NCI-H146 treated with DMSO at 0.1 percent for 48 hours (cell line): ENCODE data around the gene PER3.
A peak's percentile ranks its signal among the peaks of the same experiment; 100 is the strongest.

Experiments
- DNase-seq: peaks from one replicate; lab custom pipeline; 2025; ENCODE audit not compliant: unreplicated experiment; lab: John Stamatoyannopoulos, UW

Gene PER3

GRCh38 chr1:7783826-7784491, at the start of gene PER3:
TSS of gene PER3 (plus strand) at chr1:7784291. CDS start at chr1:7784878, 587 bp downstream.
- DNase-seq, result peak; percentile 74

DNA sequence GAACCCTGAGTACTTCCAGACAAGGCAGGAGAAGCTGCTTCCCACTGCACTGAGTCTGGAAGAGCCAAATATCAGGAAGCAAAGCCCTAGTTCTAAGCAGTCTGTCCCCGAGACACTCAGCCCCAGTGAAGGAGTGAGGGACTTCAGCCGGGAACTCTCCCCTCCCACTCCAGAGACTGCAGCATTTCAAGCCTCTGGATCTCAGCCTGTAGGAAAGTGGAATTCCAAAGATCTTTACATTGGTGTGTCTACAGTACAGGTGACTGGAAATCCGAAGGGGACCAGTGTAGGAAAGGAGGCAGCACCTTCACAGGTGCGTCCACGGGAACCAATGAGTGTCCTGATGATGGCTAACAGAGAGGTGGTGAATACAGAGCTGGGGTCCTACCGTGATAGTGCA, 46.0 kb upstream of the PER3 start:
- no peak for DNase-seq

DNA sequence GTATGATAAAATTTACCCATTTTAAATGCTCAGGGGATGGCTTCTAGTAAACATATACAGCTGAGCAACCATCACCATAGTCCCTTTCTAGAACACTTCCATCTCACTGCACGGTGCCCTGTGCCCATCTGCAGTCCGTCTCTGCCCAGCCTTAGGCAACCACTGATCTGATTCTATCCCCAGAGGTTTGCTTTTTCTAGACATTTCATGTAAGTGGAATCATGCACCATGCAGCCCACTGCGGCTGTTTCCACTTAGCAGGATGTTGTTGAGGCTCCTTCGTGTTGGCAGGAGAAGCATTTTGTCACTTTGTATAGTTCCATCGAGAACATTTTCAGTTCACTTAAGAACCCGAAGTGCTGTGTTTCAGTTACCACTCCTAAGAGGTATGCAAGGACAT, 40.7 kb upstream of the PER3 start:
- DNase-seq, result no peak

DNA sequence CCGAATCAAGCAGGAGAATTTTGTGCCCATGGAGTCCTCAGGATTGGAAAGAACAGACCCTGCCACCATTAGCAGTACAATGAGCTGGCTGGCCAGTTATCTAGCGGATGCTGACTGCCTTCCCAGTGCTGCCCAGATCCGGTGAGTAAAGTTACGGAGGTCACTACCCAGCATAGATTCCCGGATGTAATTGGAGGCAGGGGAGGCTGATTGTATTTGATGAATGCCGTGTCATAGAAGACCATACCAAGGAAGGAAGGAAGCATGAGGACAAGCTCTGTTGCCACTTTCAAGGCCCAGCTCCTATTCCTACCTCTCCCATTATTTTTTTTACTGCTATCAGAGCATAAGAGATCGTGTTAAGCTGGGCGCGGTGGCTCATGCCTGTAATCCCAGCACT, 39.2 kb upstream of the PER3 start:
- DNase-seq, result no peak

DNA sequence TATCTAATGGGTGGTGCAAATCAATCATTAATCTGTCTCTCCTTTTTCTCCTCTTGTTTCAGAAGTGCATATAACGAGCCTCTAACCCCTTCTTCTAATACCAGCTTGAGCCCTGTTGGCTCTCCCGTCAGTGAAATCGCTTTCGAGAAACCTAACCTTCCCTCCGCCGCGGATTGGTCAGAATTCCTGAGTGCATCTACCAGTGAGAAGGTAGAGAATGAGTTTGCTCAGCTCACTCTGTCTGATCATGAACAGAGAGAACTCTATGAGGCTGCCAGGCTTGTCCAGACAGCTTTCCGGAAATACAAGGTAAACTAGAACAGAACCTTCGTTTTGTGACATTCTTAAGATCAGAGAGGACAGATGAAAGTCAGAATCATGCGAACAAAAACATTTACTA, 38.3 kb upstream of the PER3 start:
- no peak for DNase-seq

DNA sequence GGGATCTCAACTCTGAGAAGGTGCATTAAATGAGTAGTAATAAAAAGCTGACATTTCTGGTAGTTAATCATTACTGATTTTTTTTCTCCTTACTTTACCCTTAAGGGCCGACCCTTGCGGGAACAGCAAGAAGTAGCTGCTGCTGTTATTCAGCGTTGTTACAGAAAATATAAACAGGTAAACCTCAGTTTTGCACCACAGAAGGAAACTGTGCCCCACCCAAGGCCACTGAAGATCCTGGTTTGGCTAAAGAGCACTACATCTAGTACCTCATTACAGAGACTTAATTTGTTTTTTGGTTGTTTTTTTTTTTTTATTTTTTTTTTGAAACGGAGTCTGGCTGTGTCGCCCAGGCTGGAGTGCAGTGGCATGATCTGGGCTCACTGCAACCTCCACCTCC, 36.5 kb upstream of the PER3 start:
- no peak for DNase-seq

DNA sequence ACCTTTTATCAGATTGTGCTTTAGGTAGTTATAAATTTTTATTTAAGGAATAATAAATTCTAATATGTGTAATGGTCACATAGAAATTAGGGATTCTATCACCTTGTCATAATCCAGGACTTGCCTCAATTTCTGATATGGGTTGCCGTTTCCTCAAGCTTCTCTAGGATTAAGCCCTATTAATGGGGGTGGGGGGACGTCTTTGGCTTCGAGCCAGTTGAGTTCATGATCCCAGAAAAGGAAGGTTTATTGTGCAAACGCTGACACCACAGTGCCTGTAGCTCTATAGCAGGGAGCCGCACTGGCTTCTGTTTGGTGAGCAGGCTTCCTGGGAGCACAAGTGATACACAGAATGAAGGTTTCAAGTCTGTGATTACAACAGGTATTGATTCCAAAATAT, 35.0 kb upstream of the PER3 start:
- DNase-seq, result no peak

DNA sequence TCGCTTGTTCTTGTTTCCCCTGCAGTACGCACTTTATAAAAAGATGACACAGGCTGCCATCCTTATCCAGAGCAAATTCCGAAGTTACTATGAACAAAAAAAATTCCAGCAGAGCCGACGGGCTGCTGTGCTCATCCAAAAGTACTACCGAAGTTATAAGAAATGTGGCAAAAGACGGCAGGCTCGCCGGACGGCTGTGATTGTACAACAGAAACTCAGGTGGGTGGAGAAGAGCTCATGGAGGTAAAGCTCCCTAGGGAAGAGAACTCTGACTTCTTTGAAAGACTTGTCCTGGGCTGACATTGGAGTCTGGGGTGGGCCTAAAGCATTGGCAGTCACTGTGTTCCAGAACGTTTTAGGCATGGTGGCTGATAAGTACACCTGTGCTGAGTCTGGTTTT, 32.9 kb upstream of the PER3 start:
- DNase-seq, result no peak

DNA sequence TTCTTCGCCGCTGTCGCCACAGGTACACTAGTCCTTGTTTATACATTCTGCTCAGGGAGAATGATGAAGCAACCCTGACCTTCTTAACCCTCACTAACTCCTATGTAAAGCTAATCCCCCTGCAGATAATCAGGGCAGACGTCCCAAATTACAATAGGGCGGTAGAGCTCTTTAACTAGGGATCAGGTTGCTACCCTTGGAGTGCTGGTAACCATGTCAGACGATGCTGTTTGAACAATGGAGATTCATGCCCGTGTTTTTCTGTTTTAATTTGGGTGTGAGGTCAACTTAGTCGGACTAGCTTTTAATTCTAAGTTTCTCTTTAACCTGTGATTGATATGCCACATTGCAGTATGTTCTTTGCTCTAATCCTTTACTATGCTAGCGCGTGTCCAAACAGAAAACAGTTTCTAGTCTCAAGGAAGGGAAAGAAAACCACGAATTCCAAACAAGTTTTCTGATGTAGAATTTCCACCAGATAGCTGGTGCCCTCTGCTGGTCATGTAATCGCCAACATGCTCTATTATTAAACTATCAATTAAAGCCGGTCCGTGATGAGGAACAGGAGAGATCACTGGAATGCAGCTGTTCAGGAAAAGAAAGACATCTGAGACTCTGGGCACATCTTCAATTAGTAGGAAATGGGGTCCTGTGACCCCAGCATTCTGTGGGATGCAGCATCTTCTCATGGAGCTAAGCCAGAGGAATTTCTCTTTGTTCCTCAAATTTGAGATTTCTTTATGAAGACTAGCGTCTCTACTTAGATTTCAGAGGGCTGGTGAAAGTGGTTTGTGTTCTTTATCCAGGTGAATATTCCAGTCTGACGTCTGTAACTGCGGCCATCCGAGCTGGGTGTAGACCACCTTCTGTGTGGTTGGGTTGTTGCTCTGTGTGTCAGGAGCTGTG, 31.3 kb upstream of the PER3 start:
- DNase-seq, result peak; percentile 62

GRCh38 chr1:7753641-7754040, 30.4 kb upstream of the PER3 start:
- no peak for DNase-seq

GRCh38 chr1:7754234-7754633, 29.9 kb upstream of the PER3 start:
- no peak for DNase-seq

- no peak for DNase-seq
Observed at GRCh38 chr1:7755448-7755847, 28.6 kb upstream of the PER3 start.

GRCh38 chr1:7760245-7760644, 23.8 kb upstream of the PER3 start:
- no peak for DNase-seq

- DNase-seq, result no peak
Observed at GRCh38 chr1:7761103-7761502, 23.0 kb upstream of the PER3 start.

- no peak for DNase-seq
Observed at GRCh38 chr1:7767176-7767575, 16.9 kb upstream of the PER3 start.

DNA sequence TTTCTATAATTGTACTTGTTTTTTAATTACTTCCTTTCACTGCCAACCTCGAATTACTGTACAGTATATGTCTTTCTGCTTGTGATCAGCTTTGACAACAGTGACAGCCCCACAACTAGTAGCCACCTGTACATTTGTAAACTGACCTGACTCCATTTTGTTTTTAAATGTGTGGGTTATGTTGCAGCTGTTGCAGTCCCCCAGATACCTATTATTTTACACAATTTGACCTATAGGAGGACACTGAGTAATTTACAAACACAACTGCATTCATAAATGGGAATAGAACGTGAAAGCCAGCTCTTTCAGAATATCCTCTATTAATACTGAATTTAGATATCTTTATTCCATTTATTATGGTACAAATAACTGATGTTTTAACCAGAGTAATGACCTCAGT, 15.5 kb upstream of the PER3 start:
- peak; percentile 15 for DNase-seq

GRCh38 chr1:7769673-7770412, 14.2 kb upstream of the PER3 start:
- DNase-seq, result peak; percentile 72

DNA sequence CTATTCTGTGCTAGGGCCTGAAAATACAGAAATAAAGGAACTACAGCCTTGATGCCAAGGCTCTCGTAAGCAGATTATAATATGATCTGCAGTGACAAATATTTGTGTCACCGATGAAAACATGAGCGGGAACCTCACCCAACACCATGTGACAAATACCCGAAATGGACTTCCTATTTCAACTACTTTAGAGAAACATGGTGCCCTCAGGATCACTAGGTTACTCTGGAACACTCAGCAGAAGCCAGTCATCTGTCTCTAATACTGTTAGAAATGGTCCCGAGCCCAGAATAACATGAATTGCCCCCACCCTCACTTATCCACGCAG, 13.5 kb upstream of the PER3 start:
- DNase-seq, result no peak

GRCh38 chr1:7770997-7771822, 12.9 kb upstream of the PER3 start, which contains the start of gene VAMP3:
TSS of gene VAMP3 (plus strand) at chr1:7771296. CDS start at chr1:7771384, 88 bp downstream.
- DNase-seq, result peak; percentile 57

- DNase-seq, result no peak
Observed at GRCh38 chr1:7771823-7772299, 12.2 kb upstream of the PER3 start.

DNA sequence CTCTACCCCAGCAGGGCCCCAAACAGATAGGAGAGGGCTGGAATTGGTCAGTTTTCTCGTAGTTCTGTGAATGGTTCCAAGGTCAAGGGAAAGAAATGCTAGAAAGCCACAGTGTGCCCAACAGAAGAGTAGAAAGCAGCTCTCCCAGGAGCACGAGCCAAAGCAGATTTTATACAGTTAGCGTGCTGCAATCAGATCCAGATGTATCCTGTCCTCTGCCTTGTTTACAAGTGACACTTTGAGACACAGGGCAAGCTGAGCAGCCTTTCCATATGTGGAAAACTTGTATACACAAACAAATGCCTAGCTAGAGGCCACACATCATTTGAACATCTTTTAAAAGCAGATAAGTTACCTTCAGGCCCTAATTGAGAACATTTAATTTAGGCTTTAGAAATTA, 6.5 kb upstream of the PER3 start:
- no peak for DNase-seq
